SK-N-MC (cell line): ENCODE measurements around the gene BCAT1.
"Not testable (repeated sequence)": the region's sequence is repeated elsewhere in the genome, so short reads cannot be mapped to it uniquely, and the experiment has no call there.

Experiments
- DNase-seq: peaks from one replicate; pipeline ENCODE4 v3.0.0-alpha.2; 2011; ENCODE audit warnings: low read depth, low spot score
- H3K27ac ChIP-seq: fragments of 200-600 bp; sonication (generic); 2 replicates; pipeline ENCODE4 v1.5.1; 2016; ENCODE audit warnings: mixed run types
- H3K36me3 ChIP-seq: fragments of 200-600 bp; sonication (generic); 2 replicates; pipeline ENCODE4 v1.6.1; 2017; ENCODE audit warnings: antibody characterized with exemption, low read length, mixed read lengths; ENCODE audit not compliant: insufficient read depth
- H3K4me3 ChIP-seq: fragments of 200-600 bp; sonication (generic); 2 replicates; pipeline ENCODE4 v1.5.1; 2016
- H3K9ac ChIP-seq: fragments of 200-600 bp; sonication (generic); 2 replicates; pipeline ENCODE4 v1.8.0; 2017; ENCODE audit warnings: mixed run types, mixed read lengths; ENCODE audit not compliant: insufficient read length
- H3K9me3 ChIP-seq: fragments of 200-600 bp; sonication (generic); 2 replicates; pipeline ENCODE4 v1.6.1; 2017; ENCODE audit warnings: low read depth, mild to moderate bottlenecking, antibody characterized with exemption, low read length, moderate library complexity, mixed read lengths
- EZH2 ChIP-seq: fragments of 200-600 bp; sonication (generic); IDR thresholded peaks from one replicate; pipeline ENCODE4 v1.6.1; 2017; ENCODE audit warnings: antibody characterized with exemption
- FOXP2 ChIP-seq: optimal IDR thresholded peaks from 2 replicates; pipeline ENCODE3; 2011; ENCODE audit warnings: mild to moderate bottlenecking, moderate library complexity; ENCODE audit not compliant: insufficient read depth; ENCODE audit errors: extremely low read length, control extremely low read depth
- POLR2AphosphoS5 ChIP-seq: IDR thresholded peaks from 2 replicates; pipeline ENCODE4 v1.6.1; 2012; ENCODE audit warnings: mild to moderate bottlenecking, low read depth, low read length, borderline replicate concordance

Gene BCAT1

DNA sequence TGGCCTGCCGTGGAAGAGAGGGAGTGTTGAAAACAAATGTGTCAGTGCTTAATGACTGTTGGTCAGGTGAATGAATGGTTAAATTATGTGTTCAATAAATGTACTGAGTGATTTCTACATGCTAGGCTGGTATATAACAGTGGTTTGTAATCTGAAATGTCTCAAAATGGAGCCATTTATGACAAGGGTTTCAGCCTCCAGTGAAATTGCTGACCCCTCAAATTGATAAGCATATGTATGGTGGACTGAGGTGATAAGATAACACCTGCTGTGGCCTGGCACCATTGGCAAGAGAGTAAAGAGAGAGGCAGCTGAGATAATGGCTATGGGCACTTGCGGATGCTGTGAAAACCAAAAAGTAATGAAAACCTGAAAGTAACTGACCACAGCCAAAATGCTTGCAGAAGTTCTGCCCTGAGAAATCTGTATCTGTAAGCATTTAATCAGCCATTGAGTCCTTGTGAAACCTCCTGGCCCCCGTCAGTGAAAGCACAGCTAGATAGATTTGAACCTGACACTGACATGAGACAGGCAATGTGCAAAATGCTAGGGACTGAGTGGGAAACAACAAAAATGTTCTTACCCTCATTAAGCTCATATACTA is 1.4 kb upstream of the BCAT1 start:
- H3K27ac ChIP-seq, result peak overlapping the region; percentile 58
- no peak for DNase-seq
- H3K9ac ChIP-seq, result no peak overlapping the region
- no peak overlapping the region for H3K4me3 ChIP-seq
- TF ChIP-seq FOXP2 (no peak), EZH2 (no peak), POLR2AphosphoS5 (no peak)
- H3K9me3 ChIP-seq, result no peaks in the 10 kb centered on the region
- peaks cover 8% of the 10 kb centered on the region for H3K36me3 ChIP-seq

DNA sequence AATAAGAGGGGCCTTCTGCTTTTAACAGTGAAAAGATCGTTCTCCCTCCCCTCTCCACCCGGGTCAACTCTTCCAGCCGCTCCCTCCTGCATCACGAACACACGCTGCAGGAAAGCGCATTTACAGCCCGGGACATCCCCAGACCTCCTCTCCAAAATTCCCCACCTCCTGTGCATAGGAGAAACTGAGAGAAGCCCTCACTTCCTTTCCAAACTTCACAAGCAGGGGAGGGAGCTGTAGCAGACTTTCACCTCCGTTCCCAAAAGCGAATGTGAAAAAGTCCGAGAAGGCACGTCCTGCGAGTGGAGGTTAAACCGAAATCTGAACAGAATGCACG is 513 bp downstream of the BCAT1 start:
- peaks cover 27% of the 10 kb centered on the region for H3K36me3 ChIP-seq
- no peak for DNase-seq
- no peak for TF ChIP-seq FOXP2
- TF ChIP-seq POLR2AphosphoS5, result peak; percentile 25; the same call in 1 of the 2 replicates
- peak overlapping the region; percentile 96 for H3K9ac ChIP-seq
- H3K4me3 ChIP-seq, result peak overlapping the region; percentile 88
- no peaks in the 10 kb centered on the region for H3K9me3 ChIP-seq
- H3K27ac ChIP-seq, result peak overlapping the region; percentile 99

DNA sequence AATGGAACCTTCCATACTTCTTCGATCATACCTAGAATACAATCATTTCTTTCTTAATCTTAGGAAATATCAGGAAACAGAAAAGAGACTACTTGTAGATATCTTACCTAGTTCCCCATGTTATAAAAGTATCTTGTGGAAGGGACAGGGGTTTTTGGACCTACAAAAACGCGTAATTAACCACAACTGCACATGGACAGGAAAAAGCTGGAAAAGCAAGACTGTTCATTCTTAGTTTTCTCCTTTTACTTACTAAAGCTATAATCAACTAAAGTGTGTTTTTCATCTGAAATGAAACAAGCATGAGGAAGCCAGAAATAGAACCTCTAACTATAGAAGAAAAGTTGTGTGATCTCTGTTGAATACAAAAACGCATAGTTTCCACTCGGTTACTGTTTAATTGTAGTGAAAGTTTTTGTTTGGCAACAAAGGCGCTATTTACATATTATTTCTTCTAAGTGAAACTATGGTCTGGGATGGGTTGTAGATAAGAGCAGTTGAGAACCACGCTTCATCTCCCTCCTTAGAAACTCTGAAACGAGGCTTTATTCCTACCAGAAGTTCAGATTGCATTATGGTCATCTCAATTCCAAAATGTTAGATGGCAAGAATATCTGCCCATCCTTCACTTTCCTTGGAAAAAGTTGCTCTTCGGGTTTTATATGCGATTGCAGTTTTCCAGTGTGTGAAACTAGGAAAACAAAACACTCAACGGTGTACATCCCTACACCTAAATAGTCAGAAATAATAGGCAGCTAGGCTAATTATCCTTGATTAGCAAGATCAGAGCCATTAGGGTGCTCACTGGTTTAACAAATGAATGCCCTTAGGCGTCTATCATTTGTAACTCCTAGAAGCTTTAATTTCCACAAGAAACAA is 1.1 kb downstream of the BCAT1 start:
- peaks cover 33% of the 10 kb centered on the region for H3K36me3 ChIP-seq
- TF ChIP-seq EZH2, result no peak
- no peak for TF ChIP-seq FOXP2
- no peak; the same call in 1 of the 2 replicates for TF ChIP-seq POLR2AphosphoS5
- no peaks in the 10 kb centered on the region for H3K9me3 ChIP-seq
- H3K9ac ChIP-seq, result peak overlapping the region; percentile 96
- no peak for DNase-seq
- peak overlapping the region; percentile 88 for H3K4me3 ChIP-seq
- peak overlapping the region; percentile 99 for H3K27ac ChIP-seq

DNA sequence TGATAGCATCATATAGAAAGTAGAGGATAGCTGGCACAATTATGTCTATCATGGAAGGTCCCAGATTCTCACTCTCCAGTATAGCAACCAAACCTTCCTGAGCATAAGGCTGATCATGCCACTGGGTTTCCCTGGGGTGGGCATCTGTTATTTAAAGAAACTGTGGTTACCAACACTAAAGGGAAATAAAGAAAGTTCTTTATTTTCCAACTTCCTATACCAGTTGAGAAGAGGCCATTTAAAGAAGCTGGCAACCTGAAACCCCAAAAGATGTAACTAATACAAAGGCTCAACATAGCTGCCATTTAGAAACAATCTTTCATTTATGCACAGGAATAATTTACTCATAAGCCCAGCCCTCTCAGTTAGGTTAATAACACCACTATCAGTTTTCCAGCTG is 3.1 kb downstream of the BCAT1 start:
- TF ChIP-seq FOXP2 (no peak), POLR2AphosphoS5 (no peak), EZH2 (no peak)
- H3K9ac ChIP-seq, result peak overlapping the region; percentile 78
- H3K27ac ChIP-seq, result peak overlapping the region; percentile 99
- no peak for DNase-seq
- peaks cover 49% of the 10 kb centered on the region for H3K36me3 ChIP-seq
- no peaks in the 10 kb centered on the region for H3K9me3 ChIP-seq
- peak overlapping the region; percentile 88 for H3K4me3 ChIP-seq

DNA sequence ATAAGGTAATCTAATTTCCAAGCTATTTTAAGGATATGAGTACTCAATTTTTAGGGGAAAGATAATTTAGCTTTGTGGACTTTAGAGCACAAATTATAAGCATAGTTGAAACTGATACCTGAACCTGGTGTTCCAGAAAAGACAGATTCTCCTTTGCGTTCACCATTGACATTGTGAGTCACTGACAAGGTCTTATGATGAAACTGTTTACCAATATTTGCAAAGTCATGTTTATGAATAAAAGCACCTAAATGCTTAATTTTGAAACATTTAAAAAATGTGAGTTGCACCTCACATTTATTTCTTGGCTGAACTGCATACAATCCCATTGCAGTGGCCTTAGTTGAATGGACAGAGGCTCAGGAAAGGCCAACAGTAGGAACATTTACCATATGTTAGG is 3.9 kb downstream of the BCAT1 start:
- Histone ChIP-seq H3K4me3 (peak overlapping the region; percentile 5), H3K27ac (peak overlapping the region; percentile 65), H3K9me3 (no peaks in the 10 kb centered on the region), H3K36me3 (peaks cover 55% of the 10 kb centered on the region), H3K9ac (no peak overlapping the region)
- DNase-seq, result no peak
- no peak for TF ChIP-seq FOXP2
- no peak for TF ChIP-seq EZH2
- no peak for TF ChIP-seq POLR2AphosphoS5

DNA sequence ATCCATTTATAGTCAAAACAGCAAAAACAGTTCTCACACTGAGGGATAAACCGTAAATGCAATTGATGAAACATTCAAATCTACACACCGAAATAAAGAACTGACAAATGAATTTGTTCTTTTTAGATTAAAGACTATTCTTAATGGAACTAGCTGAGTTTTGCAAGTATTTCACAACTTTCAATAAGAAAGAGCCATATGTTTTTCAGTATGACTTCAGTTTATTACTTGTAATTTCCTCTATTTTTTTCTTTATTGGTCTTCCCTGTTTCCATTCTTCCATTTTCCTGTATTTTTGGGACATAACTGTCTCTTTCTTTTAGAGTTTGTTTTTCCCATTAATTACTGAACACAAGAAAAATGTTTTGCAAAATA is 4.3 kb downstream of the BCAT1 start:
- H3K4me3 ChIP-seq, result peak overlapping the region; percentile 5
- peaks cover 57% of the 10 kb centered on the region for H3K36me3 ChIP-seq
- TF ChIP-seq EZH2 (no peak), POLR2AphosphoS5 (no peak), FOXP2 (no peak)
- H3K9ac ChIP-seq, result no peak overlapping the region
- H3K27ac ChIP-seq, result peak overlapping the region; percentile 65
- no peak for DNase-seq
- no peaks in the 10 kb centered on the region for H3K9me3 ChIP-seq

DNA sequence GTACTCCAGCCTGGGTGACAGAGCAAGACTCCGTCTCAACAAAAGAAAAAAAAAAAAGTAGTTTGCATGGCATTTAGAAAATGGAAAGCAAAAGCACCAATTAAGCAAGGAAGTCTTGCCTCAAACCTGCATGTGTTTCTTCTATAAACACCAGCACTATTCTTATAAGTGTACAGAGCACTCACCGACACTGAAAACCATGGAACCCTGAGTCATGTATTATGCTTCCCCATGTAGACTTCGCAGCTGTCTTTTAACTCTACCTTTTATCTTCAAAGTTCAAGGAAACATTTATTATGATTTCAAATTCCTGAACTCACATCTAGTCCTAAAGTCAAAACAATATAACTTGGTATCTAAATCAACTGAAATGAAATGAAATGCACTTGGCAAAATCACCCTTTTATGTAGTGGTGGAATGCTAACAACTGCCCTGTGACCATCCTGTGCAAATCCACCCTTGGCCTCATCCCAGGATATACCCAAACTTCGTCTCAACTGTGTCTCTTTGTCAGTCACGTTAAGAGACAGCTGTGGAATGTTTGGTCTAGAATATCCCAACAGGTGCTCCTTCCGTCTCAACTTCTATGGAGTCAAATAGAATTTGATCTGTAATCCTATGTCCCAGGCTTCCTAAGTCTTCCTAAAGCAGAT is 4.8 kb downstream of the BCAT1 start:
- peaks cover 57% of the 10 kb centered on the region for H3K36me3 ChIP-seq

DNA sequence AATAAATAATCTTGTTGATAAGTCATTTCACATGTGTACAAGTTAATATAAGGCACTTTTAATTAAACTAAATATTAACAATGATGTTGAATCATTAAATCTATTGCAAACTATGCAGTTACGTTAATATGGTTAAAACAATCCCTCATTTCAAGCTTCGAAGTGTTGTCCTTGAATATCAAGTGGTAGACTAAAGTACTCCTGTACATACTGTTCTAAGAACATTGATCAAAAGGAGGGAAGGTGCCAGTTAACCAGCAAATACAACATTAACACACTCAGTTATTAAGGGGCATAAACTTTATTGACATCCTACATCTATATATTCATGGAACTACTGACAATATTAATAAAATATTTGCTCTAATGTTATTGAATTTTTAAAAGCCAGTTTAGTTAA is 8.7 kb downstream of the BCAT1 start:
- Histone ChIP-seq H3K36me3 (peaks cover 57% of the 10 kb centered on the region), H3K27ac (no peak overlapping the region), H3K9me3 (no peaks in the 10 kb centered on the region)

More for the DNA sequence above, 4.8 kb downstream of the BCAT1 start:
- Histone ChIP-seq H3K9ac (no peak overlapping the region), H3K4me3 (no peak overlapping the region; the same call in 1 of the 2 replicates), H3K27ac (peak overlapping the region; percentile 65; the same call in 1 of the 2 replicates), H3K9me3 (no peaks in the 10 kb centered on the region)
- TF ChIP-seq EZH2 (no peak), FOXP2 (no peak), POLR2AphosphoS5 (no peak)
- DNase-seq, result no peak

DNA sequence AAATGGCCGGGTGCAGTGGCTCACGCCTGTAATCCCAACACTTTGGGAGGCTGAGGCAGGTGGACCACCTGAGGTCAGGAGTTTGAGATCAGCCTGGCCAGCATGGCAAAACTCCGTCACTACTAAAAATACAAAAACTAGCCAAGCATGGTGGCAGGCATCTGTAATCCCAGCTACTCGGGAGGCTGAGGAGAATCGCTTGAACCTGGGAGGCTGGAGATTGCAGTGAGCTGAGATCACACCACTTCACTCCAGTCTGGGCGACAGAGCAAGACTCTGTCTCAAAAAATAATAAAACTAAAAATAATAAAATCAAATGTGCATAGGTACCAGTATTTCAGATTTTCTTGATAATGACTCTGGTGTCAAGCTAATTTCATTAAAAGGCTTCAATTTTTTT is 9.3 kb downstream of the BCAT1 start:
- not testable (repeated sequence) for DNase-seq, H3K9ac ChIP-seq, H3K9me3 ChIP-seq, H3K4me3 ChIP-seq, H3K27ac ChIP-seq
- peaks cover 56% of the 10 kb centered on the region for H3K36me3 ChIP-seq

More for the DNA sequence above, 8.7 kb downstream of the BCAT1 start:
- DNase-seq, result no peak
- TF ChIP-seq POLR2AphosphoS5 (no peak), FOXP2 (no peak), EZH2 (no peak)
- no peak overlapping the region for H3K9ac ChIP-seq
- H3K4me3 ChIP-seq, result no peak overlapping the region
